HG03342 (cell line): ENCODE data around the gene FOXL1.

Source experiments
- ATAC-seq: cut with Tn5 transposase; IDR thresholded peaks from one replicate; pipeline ENCODE4 v1.9.1; 2021; ENCODE audit warnings: mild to moderate bottlenecking, moderate library complexity; ENCODE audit not compliant: unreplicated experiment

FOXL1 gene

DNA sequence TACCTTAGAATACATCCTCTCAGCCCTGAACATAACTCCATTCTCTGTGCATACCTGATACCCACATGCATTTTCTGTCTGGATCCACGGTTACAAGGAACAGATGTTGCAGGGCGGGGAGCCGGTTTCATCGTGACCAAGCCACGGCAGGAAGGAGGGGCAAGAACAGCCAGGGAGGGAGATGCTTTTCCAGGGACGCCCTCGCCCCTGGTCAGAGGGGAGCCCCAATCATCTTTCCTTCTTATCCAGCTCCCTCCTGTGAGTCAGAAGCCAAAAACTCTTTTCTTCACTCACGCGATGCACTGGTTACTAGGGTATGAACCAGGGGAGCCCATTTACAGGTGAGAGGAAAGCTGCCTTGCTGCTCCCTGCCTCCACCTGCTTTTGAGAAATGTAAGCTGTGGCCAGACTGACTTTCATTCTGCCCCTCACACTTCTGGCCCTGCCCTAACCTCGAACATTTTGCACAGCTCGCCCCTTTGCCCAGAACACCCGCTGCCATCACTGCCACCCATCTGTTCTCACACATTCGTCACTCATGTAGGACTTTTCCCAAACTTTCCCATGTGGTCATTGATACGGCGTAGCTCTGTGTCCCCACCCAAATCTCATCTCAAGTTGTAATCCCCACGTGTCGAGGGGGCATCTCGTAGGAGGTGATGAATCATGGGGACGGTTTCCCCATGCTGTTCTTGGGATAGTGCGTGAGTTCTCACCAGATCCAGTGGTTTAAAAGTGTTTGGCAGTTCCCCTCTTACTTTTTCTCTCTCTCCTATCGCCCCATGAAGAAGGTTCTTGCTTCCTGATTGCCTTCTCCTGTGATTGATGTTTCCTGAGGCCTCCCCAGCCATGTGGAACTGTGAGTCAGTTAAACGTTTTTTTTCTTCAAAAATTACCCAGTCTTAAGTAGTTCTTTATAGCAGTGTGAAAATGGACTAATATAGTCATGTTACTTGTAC lies 20.5 kb downstream of the FOXL1 start:
- ATAC-seq, result no peak

DNA sequence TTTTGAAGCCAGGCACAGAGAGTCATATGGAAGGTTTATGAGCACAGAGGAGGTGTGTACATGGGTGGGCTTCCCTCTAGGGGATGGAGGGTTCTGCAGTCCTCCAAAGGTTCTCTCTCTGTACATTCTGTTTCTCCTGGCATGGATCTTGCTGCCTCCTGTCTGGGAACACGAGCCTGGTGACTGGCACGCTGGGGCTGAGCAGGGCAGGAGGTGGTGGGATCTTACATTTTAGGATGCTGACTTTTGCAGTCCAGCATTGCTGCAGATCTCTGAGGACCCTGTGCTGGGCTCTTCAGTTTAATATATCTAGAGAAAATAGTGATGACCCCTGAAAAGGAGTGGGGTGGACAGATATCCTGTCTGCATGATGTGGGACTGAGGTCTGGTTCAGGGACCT lies 23.0 kb downstream of the FOXL1 start:
- ATAC-seq, result no peak

DNA sequence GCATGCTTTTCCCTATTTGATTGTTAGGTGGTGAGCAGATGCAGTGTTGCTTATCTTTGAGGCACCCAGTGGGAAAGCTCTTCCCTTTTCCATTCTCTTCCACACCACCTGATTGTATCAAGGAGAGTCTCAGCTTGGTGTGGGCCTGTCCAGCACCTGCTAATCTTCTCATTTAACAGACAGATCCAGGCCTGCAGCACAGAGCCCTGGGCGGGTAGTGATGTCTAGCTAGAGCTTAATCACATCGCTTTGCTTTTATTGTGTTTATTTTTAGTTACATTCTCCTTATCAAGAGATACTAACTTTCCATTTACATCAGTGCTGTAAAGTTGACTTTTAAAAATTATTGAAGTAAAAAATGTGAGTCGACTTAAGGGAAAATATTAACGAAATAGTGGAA lies 24.2 kb downstream of the FOXL1 start:
- ATAC-seq, result no peak

DNA sequence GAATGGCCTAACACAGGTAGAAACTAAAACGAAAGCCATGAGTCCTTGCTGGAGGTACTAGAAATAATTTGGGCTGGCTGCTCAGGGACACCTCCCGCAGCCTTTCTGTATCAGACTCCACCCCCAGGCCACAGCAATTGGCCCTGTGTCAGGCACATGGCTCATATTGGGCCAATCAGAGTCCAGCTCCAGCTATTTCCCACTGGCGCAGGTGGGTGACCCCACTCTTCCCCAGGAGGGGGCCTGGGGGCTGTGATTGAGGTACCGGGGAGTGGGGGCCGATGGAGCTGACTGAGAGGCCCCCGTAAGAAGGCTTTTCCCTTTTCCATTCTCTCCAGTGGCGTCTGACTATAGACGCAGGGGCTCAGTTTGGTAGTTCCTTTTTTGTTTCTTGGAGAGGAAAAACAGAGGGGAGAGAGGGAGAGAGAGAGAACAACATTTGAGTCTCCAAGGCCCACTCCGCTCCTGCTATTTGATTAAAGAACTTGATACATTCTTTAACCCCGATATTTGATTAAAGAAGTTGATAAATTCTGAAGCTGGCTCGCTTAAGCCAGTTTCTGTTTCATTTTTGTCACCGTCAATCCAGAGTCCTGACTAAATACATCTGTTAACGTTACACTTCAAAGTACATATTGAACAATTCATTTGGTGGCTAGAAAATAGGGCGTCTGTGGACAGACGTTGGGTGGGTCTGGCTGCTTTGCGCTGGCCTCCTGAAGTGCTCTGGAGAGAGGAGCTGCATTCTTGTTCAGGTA lies 26.3 kb downstream of the FOXL1 start:
- no peak for ATAC-seq

DNA sequence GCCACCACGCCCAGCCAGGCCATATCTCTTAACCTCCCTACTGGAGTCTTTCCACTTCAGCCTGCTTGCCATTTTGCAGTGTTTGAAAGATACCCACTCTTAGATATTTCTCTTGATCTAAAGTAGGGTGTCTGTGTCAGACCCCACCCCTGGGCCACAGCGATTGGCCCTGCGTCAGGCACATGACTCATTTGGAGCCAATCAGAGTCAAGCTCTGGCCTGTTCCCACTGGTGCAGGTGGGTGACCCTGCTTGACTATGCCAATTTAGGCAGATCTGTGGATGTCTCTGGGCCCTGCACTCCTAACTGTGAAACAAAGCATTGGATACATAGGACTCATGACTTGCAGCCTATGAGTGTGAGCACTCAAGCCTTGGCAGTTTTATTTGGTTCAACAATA lies 27.6 kb downstream of the FOXL1 start:
- ATAC-seq, result no peak

DNA sequence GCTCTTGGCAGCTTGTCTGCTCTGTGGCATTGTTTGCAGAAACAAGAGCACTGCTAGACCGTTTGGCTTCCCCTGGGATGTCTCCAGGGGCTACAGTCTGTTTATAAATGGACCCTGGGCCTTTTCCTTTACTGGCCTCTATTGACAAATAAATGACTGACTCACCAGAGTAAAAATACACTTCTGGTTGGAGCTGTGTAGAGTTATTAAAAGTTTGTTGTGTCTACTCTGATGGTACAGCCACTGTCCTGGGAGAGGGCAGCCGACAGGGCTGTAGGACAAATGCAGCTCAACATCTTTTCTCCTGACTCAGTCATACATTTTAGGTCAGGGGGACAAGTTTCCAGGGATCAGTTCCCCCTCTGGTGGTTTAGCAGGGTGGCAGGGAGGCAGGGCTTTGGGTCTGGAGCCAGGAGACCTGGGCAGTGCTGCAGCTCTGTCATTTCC lies 30.0 kb downstream of the FOXL1 start:
- ATAC-seq, result no peak

DNA sequence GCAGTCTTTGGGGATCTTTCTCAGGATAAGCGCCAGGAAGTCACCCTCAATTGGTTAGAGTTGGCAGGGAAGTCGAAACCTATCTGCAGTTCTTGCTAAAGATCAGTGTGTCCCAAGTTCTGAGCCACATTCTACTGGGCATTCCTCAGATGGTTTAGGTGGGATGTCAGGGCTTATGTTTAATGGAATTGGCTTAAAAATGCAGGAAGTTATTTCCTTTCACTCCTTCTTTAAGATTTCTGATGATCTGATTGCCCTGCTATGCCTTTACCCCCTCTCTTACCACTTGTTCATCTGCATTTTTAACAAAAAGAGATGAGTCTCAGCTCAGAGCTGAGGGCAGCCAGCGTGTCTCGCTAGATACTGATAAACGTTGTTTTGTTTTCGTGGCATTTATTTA lies 30.8 kb downstream of the FOXL1 start:
- ATAC-seq, result no peak

DNA sequence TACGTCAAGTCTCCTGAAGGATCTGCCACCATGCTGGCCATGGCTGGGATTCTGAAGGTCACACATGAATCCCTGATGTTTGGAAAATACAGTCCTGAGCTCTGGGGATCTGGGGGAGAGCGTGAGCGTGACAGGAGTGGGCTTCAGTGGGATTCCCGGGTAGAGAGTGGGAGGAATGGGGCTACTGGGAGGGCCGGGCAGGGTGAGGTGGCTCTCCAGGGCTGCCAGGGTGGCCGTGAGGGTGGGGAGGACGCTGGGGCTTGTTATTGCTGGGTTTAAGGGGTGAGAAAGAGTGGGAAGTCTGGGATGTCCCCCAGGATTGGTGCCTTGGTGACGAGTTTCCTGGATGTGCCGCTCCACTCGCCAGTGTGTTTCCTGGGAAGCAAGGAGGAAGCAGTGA lies 31.3 kb downstream of the FOXL1 start:
- no peak for ATAC-seq

DNA sequence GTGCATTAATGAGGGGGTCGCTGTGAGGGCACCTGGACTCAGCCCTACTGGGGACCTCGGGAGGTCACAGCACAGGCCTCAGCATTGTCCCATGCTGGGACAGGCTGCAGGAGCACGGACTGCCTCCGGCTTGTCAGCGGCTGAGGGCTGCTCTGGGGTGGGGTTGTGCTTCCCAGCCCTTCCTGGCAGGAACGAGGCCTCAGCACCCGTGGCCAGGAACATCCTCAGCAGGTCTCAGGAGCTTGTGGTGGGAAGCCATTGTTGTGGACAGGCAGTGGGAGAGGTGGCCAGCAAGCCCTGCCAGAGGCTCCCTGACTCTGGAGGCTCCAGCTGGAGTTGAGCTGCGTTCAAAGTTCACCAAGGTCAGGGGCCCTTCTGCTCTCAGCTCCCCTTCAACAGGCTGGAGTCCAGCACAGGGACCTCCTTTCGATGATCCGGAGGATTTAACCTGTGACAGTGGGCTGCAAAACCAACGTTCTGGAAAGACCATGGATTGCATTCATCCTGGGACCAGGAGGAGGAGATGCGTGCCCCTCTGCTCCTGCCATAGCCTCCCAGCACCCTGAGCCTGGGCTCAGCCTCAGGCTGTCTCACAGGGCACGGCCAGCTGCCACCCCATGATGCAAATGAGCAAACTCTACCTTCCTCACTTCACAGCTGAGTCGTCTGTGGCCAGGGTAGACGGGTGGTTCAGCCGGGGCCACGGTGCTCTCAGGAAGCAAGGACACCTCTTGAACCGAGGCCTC lies 32.6 kb downstream of the FOXL1 start:
- ATAC-seq, result no peak

DNA sequence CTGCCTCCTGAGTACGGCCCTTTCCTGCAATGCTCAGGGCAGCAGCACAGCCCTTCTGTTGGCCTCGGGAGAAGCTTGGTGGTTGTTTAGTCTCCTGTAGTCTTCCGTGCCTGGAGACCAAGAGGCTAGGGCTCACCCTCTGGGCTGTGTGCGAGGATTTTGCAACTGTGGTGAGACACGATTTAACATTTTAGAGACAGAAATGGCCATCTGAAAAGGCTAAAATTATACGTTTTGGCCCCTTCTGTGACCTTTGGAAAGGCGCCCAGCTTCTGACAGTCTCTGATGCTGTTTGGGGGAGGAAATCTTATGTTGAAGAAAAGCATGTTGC lies 33.1 kb downstream of the FOXL1 start:
- no peak for ATAC-seq

DNA sequence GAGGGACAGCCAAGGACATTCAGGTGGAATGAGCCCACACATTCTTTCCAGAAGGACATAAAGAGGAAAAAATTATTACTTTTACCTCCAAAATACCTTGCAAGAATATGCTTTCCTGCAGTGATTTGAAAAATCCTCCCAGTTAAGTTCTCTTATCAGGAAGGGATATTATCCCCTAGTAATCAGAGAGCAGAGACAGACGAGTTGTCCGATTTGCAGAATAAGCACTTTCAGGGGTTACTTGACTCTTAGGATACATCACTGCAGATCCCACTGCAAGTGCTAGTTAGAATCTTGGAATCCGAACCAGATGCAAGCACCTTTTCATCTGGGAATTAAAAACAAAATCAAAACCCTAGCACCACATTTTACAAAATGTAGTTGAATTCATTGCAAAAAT lies 33.6 kb downstream of the FOXL1 start:
- no peak for ATAC-seq

DNA sequence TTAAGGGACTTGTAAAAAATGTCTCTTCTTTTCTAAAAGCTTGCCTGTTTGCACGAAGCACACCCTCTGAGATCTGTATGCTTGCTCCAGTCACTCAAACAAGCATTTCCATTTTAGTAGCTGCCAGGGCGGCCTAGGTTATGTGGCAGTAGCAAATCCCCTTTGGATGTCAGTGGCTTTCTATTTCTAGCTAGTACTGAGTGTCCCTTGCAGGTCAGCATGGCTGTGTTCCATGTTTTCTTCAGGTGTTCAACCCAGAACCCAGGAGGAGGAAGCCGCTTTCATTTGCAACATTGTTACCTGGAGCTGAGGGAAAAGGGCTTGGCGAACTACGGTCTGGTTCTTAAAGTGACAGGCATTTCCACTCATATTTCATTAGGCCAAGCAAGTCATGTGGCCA lies 36.4 kb downstream of the FOXL1 start:
- no peak for ATAC-seq

DNA sequence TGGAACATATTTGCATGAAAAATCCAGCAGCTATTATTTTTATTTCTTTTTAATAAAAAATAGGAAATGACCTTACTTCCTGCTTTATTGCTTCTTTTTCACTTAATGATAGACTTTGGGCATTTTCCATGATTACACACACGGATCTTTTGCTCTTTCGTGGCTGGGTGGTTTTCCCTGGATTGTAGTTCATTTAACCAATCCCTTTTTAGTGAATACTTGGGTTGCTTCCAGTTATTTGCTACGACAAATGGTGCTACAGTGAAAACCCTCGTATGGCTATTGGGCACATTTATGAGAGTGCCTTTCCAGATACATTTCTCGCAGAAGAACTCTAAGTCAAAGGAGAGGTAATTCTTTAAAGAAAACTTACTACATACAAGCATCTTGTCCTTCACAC lies 38.6 kb downstream of the FOXL1 start:
- no peak for ATAC-seq

DNA sequence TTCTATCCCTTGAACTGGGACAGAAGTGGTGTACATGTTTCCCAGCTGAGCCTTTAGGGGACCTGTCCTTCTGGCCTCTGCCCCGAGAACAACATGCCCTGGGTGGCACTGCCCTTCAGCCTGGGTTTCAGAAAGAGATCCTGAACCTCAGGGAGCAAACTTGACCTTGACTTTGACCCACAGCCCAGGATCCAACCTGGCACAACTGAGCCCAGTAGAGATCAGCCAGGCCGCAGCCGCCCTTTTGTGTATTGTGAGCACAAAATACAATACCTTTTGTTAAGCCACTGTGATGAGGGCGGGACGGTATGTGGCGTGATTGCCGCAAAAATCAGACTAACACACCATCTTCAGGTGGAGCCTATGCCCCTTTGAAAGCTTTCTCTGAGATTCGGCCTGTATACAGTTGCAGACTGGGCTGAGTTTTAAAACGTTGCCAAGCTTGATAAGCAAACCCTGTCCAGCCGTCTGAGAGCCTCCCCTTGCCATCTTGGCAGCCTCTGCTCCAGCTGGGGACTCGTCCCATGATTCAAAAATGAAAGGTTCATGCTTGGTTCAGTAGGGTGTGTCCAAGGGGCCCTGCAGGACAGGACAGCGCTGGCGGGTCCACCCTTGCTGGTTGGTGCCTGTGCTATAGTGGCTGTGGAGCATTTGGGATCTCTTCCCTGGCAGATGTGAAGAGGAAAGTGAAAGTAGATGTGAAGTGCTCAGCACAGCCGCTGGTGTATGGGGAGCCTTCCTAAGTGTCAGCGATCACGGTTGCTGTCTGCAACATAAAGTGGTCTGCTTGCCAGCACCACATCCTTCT lies 40.3 kb downstream of the FOXL1 start:
- ATAC-seq, result no peak

DNA sequence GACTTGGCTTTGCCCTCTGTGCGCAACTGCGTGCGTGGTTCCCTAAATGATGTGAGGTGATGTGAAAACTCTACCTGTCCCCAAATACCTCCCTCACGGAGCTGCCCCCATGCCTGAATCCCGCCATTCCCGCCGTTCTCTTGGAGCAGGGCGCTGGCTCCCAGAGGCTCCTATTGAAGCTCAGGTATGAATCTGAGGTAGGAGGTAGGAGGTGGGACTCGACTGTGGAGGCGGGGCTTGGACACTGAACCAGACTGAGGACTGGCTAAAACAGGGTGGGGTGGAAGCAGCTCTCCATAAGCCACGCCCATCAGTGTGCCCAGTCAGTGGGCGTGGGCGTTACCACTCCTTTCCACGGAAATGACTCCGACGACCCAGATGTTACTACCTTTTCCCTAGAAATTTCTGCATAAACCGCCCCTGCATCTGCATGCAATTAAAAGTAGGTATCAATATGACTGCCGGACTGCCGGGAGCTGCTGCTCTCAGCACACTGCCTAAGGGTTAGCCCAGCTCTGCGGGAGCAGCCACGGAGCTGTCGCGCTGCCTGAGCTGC lies 41.0 kb downstream of the FOXL1 start:
- ATAC-seq, result no peak

DNA sequence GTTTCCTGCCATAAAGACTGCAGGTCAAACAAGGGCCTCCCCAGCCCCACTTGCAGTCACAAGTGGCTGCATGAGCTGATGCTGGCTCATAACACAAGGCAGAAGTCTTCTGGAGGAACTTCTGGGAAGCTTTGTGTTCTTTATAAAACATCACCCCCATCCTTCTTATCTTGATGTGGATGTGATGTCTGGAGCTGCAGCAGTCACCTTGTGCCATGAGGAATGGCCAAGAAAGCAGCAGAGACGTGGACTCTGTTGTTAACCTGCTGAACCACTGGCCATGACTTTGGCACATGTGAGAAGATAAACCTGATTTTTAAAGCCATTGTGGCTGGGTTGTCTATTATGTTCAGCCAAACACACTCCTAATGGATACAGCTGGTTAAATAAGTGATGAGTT lies 41.8 kb downstream of the FOXL1 start:
- ATAC-seq, result no peak

DNA sequence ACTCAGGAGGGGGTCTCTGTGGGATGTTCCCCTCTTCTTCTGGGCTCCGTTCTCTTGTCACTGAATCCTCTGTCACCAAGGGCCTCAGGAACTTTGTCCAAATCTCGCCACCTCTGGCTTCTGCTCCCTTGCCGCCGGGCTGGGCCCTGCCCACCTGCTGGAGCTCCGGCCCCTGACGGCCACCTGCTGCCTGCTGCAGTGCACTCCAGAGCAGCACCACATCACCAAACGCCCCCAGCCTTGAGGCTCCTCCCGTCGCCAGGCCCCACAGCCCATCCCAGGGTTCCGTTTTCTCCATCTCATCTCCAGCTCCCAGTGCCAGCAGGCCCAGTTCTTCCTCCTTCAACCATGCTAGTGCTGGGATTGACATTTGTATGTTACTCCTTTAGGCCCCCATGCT lies 43.6 kb downstream of the FOXL1 start:
- ATAC-seq, result no peak

DNA sequence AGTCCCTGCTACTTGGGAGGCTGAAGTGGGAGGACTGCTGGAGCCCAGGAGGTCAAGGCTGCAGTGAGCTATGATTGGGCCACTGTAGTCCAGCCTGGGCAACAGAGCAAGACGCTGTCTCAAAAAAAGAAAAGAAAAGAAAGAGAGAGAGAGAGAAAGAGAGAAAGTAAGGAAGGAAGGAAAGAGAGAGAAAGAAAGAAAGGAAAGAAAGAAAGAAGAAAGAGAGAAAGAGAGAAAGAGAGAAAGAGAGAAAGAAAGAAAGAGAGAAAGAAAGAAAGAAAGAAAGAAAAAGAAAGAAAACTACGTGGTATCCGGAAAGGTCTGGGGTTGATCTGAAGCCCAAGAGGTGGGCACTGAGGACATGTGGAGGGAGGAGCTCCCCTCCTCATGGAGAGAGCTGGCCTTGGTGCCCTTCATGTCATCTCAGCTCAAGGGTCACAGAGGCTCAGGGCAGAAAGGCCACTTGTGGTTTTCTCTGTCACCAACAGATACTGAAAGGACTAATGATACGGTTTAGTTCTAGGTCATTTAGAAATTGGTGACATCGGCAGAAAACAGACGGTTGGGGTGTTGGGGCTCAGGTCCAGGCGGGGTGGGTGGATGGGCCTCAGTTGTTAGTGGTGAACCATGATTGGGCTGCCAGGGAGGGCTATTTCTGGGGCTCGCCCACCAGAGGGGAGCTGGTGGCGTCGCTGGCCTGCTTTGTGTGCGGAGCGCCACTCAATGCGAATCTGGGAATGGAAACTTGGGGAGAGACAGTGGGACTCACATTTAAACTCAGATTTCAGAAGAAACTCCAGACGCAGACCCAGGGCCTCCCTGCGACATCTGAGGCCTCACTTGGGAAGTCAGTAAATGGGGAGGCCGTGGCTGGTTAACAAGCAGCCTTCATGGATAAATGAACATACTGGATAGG lies 44.6 kb downstream of the FOXL1 start:
- no peak for ATAC-seq

DNA sequence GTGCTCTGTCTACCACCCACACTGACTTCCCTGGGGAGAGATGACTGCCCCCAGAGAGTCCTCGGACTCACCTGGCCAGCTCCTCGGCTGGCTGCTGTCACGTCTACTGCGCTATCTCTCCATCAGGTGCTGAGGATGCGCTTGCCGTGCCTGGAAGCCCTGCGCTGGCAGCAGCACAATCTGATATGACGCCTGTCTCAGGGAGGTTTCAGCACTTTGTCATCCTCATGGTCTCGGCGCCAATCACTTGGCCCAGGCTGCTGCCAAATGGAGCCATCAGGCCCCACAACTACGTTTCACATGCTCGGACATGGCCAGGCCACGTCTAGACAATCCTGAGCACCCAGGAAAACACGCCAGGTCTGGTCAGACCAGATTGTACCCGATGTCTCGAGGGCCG lies 46.7 kb downstream of the FOXL1 start:
- no peak for ATAC-seq
